RCC 7860 (cell line): ENCODE data around the gene INCA1.

Experiments
- DNase-seq: peaks from one replicate; pipeline ENCODE4 v3.0.0-alpha.2; 2015; ENCODE audit warnings: low spot score
- FAIRE-seq: peaks from 2 replicates; lab custom pipeline; 2012; peaks lifted over from hg19 to GRCh38; lab: Jason Lieb, UNC

The INCA1 gene

GRCh38 chr17:4972322-4972721, 25.0 kb downstream of the INCA1 start:
- no peak for DNase-seq
- FAIRE-seq: no peak

GRCh38 chr17:4971826-4972225, 25.5 kb downstream of the INCA1 start:
- FAIRE-seq: no peak
- no peak for DNase-seq

GRCh38 chr17:4970273-4970672, 27.0 kb downstream of the INCA1 start:
- no peak for FAIRE-seq
- no peak for DNase-seq

- FAIRE-seq (no peak), DNase-seq (peak; percentile 36)
Measured at GRCh38 chr17:4969551-4970173, 27.7 kb downstream of the INCA1 start.

GRCh38 chr17:4969047-4969550, 28.2 kb downstream of the INCA1 start:
- FAIRE-seq (peak; percentile 69), DNase-seq (peak; percentile 87)

DNA sequence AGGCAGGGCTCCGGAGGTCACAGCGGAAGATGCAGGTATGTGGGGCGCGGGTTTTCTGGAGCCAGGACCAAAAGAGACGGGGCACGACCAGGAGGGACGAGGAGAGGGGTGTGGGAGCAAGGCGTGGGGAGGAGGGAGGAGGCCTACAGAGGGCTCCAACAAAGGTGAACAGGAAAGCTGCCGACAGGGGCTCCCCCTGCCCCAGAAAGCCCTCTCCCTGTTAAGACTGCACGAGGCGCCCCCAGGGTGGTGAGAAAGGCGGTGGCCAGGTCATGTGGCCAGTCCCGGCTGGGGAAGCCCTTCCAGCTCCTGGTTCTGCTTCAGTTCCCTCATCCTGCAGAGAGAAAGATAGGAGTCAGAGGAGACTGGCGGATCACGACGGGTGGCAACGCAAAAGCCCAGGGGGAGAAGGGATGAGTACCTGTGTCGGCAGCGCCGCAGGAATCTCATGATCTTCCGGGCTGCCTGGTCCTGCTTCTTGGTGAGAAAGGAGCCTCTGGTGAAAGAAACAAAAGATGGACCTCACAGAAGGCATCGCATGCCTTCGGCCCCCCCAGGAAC, 28.8 kb downstream of the INCA1 start:
- FAIRE-seq: peak; percentile 37

GRCh38 chr17:4967539-4968485, 29.5 kb downstream of the INCA1 start, which contains the start of gene SPAG7:
TSS of gene SPAG7 (minus strand) at chr17:4967817. CDS start at chr17:4967804, 13 bp downstream.
- DNase-seq (peak; percentile 87), FAIRE-seq (peak; percentile 57)

More for the DNA sequence above, 28.8 kb downstream of the INCA1 start:
- peak; percentile 77 for DNase-seq

DNA sequence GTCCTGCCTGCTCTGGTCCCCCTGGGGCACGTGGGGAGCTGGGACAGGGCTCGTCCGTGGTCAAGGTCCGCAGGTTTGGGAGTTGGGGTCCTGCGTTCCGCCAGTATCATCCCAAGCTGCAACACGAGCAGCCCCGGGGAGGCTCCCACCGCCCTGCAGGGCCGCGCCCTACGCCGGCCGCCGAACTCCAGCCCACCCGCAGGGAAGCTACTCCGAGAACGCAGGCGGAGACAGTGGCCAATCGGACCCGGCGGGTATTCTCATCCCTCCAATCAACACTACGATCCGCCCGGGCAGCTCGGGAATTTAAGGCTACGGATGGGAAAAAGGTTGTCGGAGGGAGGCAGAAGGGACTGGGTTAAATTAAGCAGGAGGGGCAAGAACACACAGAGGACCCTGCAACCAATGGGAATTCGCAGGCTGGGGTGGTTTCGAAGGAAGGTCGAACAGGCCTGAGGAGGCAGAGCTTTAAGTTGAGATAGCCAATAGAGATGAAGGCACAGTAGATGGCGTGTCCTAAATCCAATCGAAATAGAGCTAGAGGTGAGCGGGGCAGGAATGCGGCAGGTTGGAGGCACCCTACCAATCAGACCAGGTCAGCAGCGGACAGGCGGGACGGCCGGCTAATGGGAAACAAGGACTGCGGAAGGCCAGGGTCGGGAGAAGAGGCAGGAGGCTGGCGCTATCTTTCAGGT, 30.3 kb downstream of the INCA1 start:
- peak; percentile 100 for DNase-seq
- peak; percentile 95 for FAIRE-seq

DNA sequence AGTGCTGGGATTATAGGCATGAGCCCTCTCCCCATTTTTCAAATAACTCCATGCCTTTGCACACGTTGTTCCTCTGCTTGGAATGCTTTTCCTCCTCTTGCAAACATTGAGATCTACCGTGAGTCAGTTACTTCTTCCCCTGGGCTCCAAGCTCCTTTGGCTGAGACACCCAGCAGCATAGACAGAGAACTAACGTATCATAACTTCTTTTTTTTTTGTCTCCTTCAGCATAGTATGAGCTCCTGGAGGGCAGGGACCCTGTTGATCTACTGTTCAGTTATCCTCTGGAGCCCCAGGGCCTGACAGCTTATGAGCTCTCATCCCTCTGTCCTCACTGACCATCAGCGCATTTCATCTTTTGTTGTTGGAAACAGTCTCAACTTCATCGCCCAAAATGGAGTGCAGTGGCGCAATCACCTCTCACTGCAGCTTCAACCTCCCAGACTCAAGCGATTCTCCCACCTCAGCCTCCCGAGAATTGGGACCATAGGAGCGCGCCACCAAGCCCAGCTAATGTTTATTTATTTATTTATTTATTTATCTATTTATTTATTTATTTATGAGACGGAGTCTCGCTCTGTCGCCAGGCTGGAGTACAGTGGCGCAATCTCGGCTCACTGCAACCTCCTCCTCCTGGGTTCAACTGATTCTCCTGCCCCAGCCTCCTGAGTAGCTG, 31.9 kb downstream of the INCA1 start:
- FAIRE-seq (no peak), DNase-seq (no peak)

GRCh38 chr17:4960279-4960922, 36.9 kb downstream of the INCA1 start:
- no peak for FAIRE-seq
- no peak for DNase-seq

DNA sequence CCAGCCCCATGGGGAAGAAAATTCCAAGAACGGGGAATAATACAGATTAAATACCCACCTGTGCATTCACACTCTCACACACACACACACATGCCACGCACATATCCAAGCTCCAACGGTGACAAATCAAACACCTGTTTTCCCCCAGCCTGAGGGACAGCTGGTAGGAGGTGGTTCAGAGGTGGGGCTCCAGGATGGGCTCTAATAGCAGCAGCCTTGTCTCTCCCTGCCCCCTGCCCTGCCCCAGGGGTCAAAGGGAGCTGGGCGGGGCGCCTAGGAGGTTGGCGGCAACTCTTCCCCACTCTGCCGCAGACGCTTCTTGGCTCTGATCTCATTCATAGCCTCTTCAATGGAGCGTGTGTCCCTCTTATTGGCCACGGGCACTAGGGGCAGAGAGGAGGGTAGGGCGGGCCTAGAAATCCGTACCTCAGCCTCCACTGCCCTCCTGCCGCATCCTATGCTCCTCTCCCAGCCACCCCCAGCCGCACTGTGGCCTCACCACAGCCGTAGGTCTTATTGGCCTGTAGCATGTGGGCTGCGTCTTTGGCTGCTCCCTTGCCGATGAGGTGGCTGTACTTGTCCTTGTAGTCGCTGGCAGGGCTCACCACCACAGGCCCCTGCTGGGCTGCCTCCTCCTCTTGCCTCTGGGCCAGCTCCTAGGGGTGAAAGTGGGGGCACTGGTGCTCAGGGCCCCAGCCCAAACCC, 37.9 kb downstream of the INCA1 start:
- no peak for DNase-seq
- no peak for FAIRE-seq

DNA sequence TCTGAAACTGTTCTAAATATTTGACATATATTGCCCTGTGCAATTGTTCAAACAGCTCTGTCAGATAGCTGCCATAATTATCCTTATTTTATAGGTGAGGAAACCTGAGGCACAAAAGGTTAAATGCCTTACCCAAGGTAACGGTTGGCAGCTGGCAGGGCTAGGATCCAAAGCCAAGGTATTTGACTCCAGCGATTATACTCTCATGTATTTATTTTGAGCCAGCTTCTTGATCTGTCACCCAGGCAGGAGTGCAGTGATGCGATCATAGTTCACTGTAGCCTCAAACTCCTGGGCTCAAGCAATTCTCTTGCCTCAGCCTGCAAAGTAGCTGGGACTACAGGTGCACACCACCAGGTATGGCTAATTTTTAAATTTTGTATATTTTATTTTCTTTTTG, 39.2 kb downstream of the INCA1 start:
- no peak for FAIRE-seq
- no peak for DNase-seq

- FAIRE-seq: no peak
Measured at GRCh38 chr17:4956493-4957061, 40.7 kb downstream of the INCA1 start.

DNA sequence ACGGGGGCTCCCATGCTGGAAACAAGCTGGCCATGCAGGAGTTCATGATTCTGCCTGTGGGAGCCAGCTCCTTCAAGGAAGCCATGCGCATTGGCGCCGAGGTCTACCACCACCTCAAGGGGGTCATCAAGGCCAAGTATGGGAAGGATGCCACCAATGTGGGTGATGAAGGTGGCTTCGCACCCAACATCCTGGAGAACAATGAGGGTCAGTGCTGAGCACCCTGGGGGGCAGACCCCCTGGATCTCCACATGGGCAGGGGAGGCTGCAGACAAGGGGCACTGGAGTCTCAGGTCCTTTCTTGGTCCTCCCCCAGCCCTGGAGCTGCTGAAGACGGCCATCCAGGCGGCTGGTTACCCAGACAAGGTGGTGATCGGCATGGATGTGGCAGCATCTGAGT, 42.2 kb downstream of the INCA1 start:
- DNase-seq: no peak
- FAIRE-seq: no peak

More at GRCh38 chr17:4956493-4957061, 40.7 kb downstream of the INCA1 start:
- no peak for DNase-seq

DNA sequence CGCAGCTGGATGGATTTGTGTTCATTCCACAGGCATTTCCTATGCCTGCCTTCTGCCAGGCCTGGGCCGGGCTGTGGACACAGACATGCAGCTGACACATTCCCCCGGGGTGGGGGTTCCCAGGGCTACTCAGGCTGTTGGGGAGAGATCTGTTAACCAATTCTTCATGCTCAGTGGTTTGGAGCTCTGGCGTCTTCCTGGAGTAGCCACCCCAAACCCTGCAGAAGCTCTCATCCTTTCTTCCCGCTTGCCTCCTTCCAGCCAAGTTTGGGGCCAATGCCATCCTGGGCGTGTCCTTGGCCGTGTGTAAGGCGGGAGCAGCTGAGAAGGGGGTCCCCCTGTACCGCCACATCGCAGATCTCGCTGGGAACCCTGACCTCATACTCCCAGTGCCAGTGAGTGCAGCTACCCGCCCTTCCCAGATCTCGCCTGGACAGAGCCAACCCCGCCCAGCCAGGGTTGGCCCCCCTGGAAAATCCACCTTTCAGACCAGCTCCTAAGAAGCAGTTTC, 43.8 kb downstream of the INCA1 start:
- FAIRE-seq (no peak), DNase-seq (peak; percentile 31)

- FAIRE-seq: no peak
- DNase-seq: no peak
Measured at GRCh38 chr17:4951486-4951885, 45.8 kb downstream of the INCA1 start.

- FAIRE-seq (no peak), DNase-seq (no peak)
Measured at GRCh38 chr17:4950746-4951204, 46.5 kb downstream of the INCA1 start, which contains the start of gene ENO3. TSS of gene ENO3 (plus strand) at chr17:4951119. CDS start at chr17:4951830, 711 bp downstream.

- FAIRE-seq (no peak), DNase-seq (no peak)
Measured at GRCh38 chr17:4950075-4950745, 47.1 kb downstream of the INCA1 start.
